Endothelial cell of umbilical vein (primary cell): ENCODE data around the gene ZFYVE9. TPM values are rescaled to one million over a fixed set of nuclear protein-coding genes. Genes with fewer than 3 reads are reported as not detected.

Source experiments
- BruUV-seq: library from RNA; stranded (reverse); fragments of 400-500 nt; replicated peaks from 2 replicates; lab custom pipeline; 2021; lab: Mats Ljungman, UMichigan
- CTCF ChIA-PET: fragments of 300-600, 350-600 bp; sonication (Branson Sonifier 250); formaldehyde crosslinking; loops from one replicate; lab custom pipeline; 2021; ENCODE audit warnings: antibody characterized with exemption, inconsistent platforms; lab: Charles Lee
- POLR2A ChIA-PET: fragments of 300-600, 350-600 bp; sonication (Branson Sonifier 250); formaldehyde crosslinking; loops from one replicate; lab custom pipeline; 2021; ENCODE audit warnings: antibody characterized with exemption, inconsistent platforms; lab: Charles Lee
- DNase-seq: peaks from one replicate; pipeline ENCODE4 v3.0.0-alpha.2; 2011; ENCODE audit warnings: low read depth, low spot score
- FAIRE-seq: peaks from 2 replicates; lab custom pipeline; 2011; peaks lifted over from hg19 to GRCh38; lab: Jason Lieb, UNC
- H2AFZ ChIP-seq: 2 replicates; pipeline ENCODE4 v1.6.0; 2012; ENCODE audit warnings: low read depth, low read length, control low read depth, inconsistent platforms
- H3K27ac ChIP-seq: 2 replicates; pipeline ENCODE4 v1.5.1; 2011; ENCODE audit warnings: low read depth, mild to moderate bottlenecking, control low read depth, low read length, moderate library complexity; ENCODE audit not compliant: insufficient read depth
- H3K27me3 ChIP-seq, 2 experiments: 2 replicates each; pipeline versions ENCODE4 v1.6.0 to v1.6.1; 2011; ENCODE audit warnings: low read length in 2 of 2, mixed read lengths in 1 of 2; ENCODE audit not compliant: control insufficient read depth in 2 of 2, insufficient read depth in 2 of 2
- H3K36me3 ChIP-seq, 2 experiments: 2 replicates in 1 of 2; 3 replicates in 1 of 2; pipeline ENCODE4 v1.5.1; 2011; ENCODE audit warnings: low read length in 2 of 2, mild to moderate bottlenecking in 1 of 2, moderate library complexity in 1 of 2; ENCODE audit not compliant: control insufficient read depth in 2 of 2, insufficient read depth in 2 of 2; ENCODE audit errors: extremely low read depth in 1 of 2
- H3K4me1 ChIP-seq: 3 replicates; pipeline ENCODE4 v1.5.1; 2011; ENCODE audit warnings: mild to moderate bottlenecking, low read length; ENCODE audit not compliant: control insufficient read depth, insufficient read depth; ENCODE audit errors: extremely low read depth
- H3K4me2 ChIP-seq: 2 replicates; pipeline ENCODE4 v1.6.1; 2011; ENCODE audit warnings: low read length, control low read depth, mixed read lengths; ENCODE audit not compliant: insufficient read depth
- H3K4me3 ChIP-seq, 3 experiments: fragments of 200-600 bp in 1 of 3; sonication (generic), shearing (Covaris generic) in 1 of 3; replicated peaks in 1 of 3; 2 replicates each; pipeline ENCODE4 v1.5.1; 2011 to 2016; ENCODE audit warnings: control low read depth in 3 of 3, low read length in 3 of 3, mild to moderate bottlenecking in 2 of 3, inconsistent platforms in 1 of 3, low read depth in 1 of 3, moderate library complexity in 1 of 3; ENCODE audit not compliant: insufficient read depth in 1 of 3
- H3K79me2 ChIP-seq: 2 replicates; pipeline ENCODE4 v1.6.0; 2012; ENCODE audit warnings: low read length, inconsistent platforms; ENCODE audit not compliant: control insufficient read depth, insufficient read depth
- H3K9ac ChIP-seq: replicated peaks from 2 replicates; pipeline ENCODE3; 2011; ENCODE audit warnings: low read length, control low read depth; ENCODE audit not compliant: insufficient read depth; ENCODE audit errors: extremely low read depth
- H3K9me1 ChIP-seq: replicated peaks from 3 replicates; pipeline ENCODE4 v1.6.0; 2011; ENCODE audit warnings: mild to moderate bottlenecking, low read length; ENCODE audit not compliant: control insufficient read depth, insufficient read depth; ENCODE audit errors: extremely low read depth
- H3K9me3 ChIP-seq: replicated peaks from 2 replicates; pipeline ENCODE4 v1.5.1; 2012; ENCODE audit warnings: low read length, inconsistent platforms; ENCODE audit not compliant: control insufficient read depth, insufficient read depth
- H4K20me1 ChIP-seq: replicated peaks from 2 replicates; pipeline ENCODE3; 2011; ENCODE audit warnings: mild to moderate bottlenecking, low read length; ENCODE audit not compliant: control insufficient read depth, insufficient read depth; ENCODE audit errors: extremely low read depth
- EZH2 ChIP-seq: IDR thresholded peaks from 2 replicates; pipeline ENCODE4 v1.6.1; 2012; ENCODE audit warnings: borderline replicate concordance, low read depth, mild to moderate bottlenecking, moderate library complexity, low read length, inconsistent platforms; ENCODE audit not compliant: severe bottlenecking
- FOS ChIP-seq: IDR thresholded peaks from 2 replicates; pipeline ENCODE4 v1.6.1; 2011; ENCODE audit warnings: mild to moderate bottlenecking, low read length, moderate library complexity, borderline replicate concordance; ENCODE audit not compliant: insufficient read depth
- GATA2 ChIP-seq: IDR thresholded peaks from 2 replicates; pipeline ENCODE4 v1.7.0; 2011; ENCODE audit warnings: low read depth, mild to moderate bottlenecking, moderate library complexity, mixed read lengths, low read length; ENCODE audit not compliant: insufficient read length, insufficient read depth
- POLR2A ChIP-seq: IDR thresholded peaks from 2 replicates; pipeline ENCODE4 v1.6.1; 2012; ENCODE audit warnings: low read depth, mild to moderate bottlenecking, control low read depth, low read length
- dilution Hi-C: fragments of 300-500 bp; cut with MboI; formaldehyde crosslinking; loops from one replicate; pipeline ENCODE4 v1.15.0; 2019; ENCODE audit warnings: low sequenced_read_pairs; ENCODE audit not compliant: extremely low pct_ligation_motif_present
- intact Hi-C: fragments of 100-400 bp; cut with micrococcal nuclease; formaldehyde crosslinking; loops from one replicate; pipeline ENCODE4 v1.10.0; 2022
- polyA plus RNA-seq, 4 experiments: library from polyadenylated mRNA; depleted of rRNA in 3 of 4; stranded (reverse) in 3 of 4; unstranded in 1 of 4; fragments of >200 nt; gene quantifications; 2 replicates each; pipeline versions ENCODE4 v1.2.1 to v1.2.3, GENCODE V29; 2011 to 2012; ENCODE audit warnings: missing spikeins in 1 of 4
- total RNA-seq: library from RNA; stranded (reverse); gene quantifications from 2 replicates; pipeline ENCODE4 v1.2.3, GENCODE V29; 2021
- TF ChIP-seq, protein P1 (sequence below), 2 donors: IDR thresholded peaks; 1 replicate in 1 of 2; 2 replicates in 1 of 2; pipeline ENCODE4 v1.5.1; 2011; ENCODE audit warnings: low read length in 2 of 2, mild to moderate bottlenecking in 2 of 2, moderate library complexity in 2 of 2, control low read depth in 1 of 2, inconsistent platforms in 1 of 2, low read depth in 1 of 2; ENCODE audit not compliant: insufficient read depth in 1 of 2; ENCODE audit errors: extremely low read depth in 1 of 2

The ZFYVE9 gene
- total and polyA plus RNA-seq, 2 donors (not counting 3 experiments of a cell fraction or from before 2014, with no cell fraction given), result 4.1 to 16.8 TPM

DNA sequence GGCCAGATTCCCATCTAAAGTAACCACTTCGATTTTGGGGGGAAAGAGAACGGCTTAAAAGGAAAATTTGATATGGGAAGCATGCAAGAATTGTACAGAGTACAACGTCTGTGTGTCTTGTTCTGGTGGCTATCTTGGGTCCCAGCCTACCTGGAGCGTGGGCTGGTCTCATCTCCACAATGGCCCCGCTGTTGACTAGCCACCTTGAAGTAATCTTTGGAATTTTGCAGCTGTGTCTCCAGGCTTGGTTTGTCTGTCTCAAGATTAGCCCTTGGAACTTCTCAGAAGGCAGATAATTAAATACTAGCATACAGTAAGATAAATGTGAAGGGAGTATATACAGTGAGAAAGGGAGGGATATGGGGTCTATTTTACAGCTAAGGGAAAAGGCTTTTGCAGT is 225.4 kb downstream of the ZFYVE9 start:
- no peak overlapping the region for H3K4me2 ChIP-seq

More for the DNA sequence above, 225.4 kb downstream of the ZFYVE9 start:
- H2AFZ ChIP-seq, result no peak overlapping the region
- no peaks in the 10 kb centered on the region for H3K9me3 ChIP-seq
- H3K27me3 ChIP-seq, result no peaks in the 10 kb centered on the region
- no peaks in the 10 kb centered on the region for H3K9me1 ChIP-seq
- no TSS peak for BruUV-seq
- intact Hi-C loops, result loop anchor here (5.0 kb wide), 3 partner anchors 300 to 490 kb away; partner anchors contain the start of genes BTF3L4, NRDC and TXNDC12
- no peak for FAIRE-seq
- H3K79me2 ChIP-seq, result peaks cover 25% of the 10 kb centered on the region
- H3K27ac ChIP-seq, result no peak overlapping the region
- peaks cover 11% of the 10 kb centered on the region for H3K4me1 ChIP-seq
- H3K4me3 ChIP-seq, result no peak overlapping the region
- POLR2A ChIA-PET, result interaction anchor here (0.5 kb wide), 1 partner anchor 321 kb away, joined by 3 read pairs; no protein-coding TSS in a partner anchor
- CTCF ChIA-PET, result interaction anchor here (1.1 to 2.2 kb wide), 2 partner anchors 37 to 243 kb away, joined by 4 to 8 read pairs; partner anchors contain the start of genes ORC1 and PRPF38A
- no peak overlapping the region for H3K9ac ChIP-seq
- no peak for DNase-seq
- dilution Hi-C loops, result no loop called here
- TF ChIP-seq, protein P1, sequence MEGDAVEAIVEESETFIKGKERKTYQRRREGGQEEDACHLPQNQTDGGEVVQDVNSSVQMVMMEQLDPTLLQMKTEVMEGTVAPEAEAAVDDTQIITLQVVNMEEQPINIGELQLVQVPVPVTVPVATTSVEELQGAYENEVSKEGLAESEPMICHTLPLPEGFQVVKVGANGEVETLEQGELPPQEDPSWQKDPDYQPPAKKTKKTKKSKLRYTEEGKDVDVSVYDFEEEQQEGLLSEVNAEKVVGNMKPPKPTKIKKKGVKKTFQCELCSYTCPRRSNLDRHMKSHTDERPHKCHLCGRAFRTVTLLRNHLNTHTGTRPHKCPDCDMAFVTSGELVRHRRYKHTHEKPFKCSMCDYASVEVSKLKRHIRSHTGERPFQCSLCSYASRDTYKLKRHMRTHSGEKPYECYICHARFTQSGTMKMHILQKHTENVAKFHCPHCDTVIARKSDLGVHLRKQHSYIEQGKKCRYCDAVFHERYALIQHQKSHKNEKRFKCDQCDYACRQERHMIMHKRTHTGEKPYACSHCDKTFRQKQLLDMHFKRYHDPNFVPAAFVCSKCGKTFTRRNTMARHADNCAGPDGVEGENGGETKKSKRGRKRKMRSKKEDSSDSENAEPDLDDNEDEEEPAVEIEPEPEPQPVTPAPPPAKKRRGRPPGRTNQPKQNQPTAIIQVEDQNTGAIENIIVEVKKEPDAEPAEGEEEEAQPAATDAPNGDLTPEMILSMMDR (IDR thresholded peaks at IDR 0.05; ENCODE audit: extremely low read depth in 1 of 2, insufficient read depth in 1 of 2, low read depth in 1 of 2, low read length in 2 of 2), result no peak
- TF ChIP-seq GATA2, result no peak
- no peak for TF ChIP-seq POLR2A
- no peak for TF ChIP-seq FOS
- no peak for TF ChIP-seq EZH2
- no peaks in the 10 kb centered on the region for H4K20me1 ChIP-seq
- peaks cover 4 to 10% of the 10 kb centered on the region in 2 experiments for H3K36me3 ChIP-seq
